H7 (cell line): Measurements from ENCODE around the gene TMEM52. TPM values are rescaled to one million over a fixed set of nuclear protein-coding genes. Genes with fewer than 3 reads are reported as not detected.
A peak's percentile ranks its signal among the peaks of the same experiment; 100 is the strongest.

ENCODE experiments used
- DNase-seq: peaks from one replicate; pipeline ENCODE4 v3.0.0; 2012
- H3K27me3 ChIP-seq: 2 replicates; pipeline ENCODE4 v1.6.0; 2011; ENCODE audit warnings: mild to moderate bottlenecking, low read length; ENCODE audit not compliant: control insufficient read depth, insufficient read depth
- H3K36me3 ChIP-seq: replicated peaks from 2 replicates; pipeline ENCODE4 v1.5.1; 2011; ENCODE audit warnings: low read length; ENCODE audit not compliant: control insufficient read depth, insufficient read depth
- H3K4me3 ChIP-seq: 2 replicates; pipeline ENCODE4 v1.5.1; 2011; ENCODE audit warnings: low read depth, mild to moderate bottlenecking, control low read depth, low read length, moderate library complexity; ENCODE audit not compliant: insufficient read depth
- total RNA-seq: library from RNA; depleted of rRNA; stranded (reverse); fragments of >200 nt; shearing (Covaris generic); gene quantifications from 2 replicates; pipeline ENCODE4 v1.2.3, GENCODE V29; 2014

TMEM52 gene
- total RNA-seq, 1 experiment from 2014 or later = 24.1 TPM

DNA sequence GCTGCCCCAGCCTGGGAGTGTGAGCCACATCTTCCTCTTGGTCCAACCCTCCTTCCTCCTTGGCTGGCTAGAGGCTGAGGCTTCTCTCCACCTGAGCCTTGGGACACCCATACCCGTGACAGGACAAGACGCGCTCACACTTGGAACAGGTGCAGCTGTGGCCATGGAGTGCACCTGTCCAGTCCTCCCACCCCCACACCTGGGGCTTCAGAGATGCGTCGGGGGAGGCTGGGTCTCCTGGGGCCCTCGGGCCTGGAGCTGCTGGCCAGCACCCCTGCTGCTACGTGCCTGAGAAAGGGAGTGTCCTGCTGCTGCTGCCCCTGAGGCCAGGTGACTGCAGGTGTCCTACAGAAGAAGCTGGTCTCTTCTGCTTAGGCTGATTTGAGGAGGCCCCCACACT, 37.0 kb upstream of the TMEM52 start:
- DNase-seq = no peak
- H3K4me3 ChIP-seq = no peak overlapping the region
- no peaks in the 10 kb centered on the region for H3K36me3 ChIP-seq
- no peaks in the 10 kb centered on the region; the same call in 1 of the 2 replicates for H3K27me3 ChIP-seq

GRCh38 chr1:1955621-1956094, 36.6 kb upstream of the TMEM52 start:
- no peak overlapping the region for H3K4me3 ChIP-seq
- H3K27me3 ChIP-seq = no peaks in the 10 kb centered on the region; the same call in 1 of the 2 replicates
- no peaks in the 10 kb centered on the region for H3K36me3 ChIP-seq
- DNase-seq = peak; percentile 62

GRCh38 chr1:1954831-1955441, 35.9 kb upstream of the TMEM52 start:
- DNase-seq = peak; percentile 84
- Histone ChIP-seq H3K27me3 (no peaks in the 10 kb centered on the region), H3K4me3 (no peak overlapping the region), H3K36me3 (no peaks in the 10 kb centered on the region)

- H3K36me3 ChIP-seq = no peaks in the 10 kb centered on the region
- H3K27me3 ChIP-seq = no peaks in the 10 kb centered on the region
- DNase-seq = peak; percentile 31
These were observed 34.9 kb upstream of the TMEM52 start for GRCh38 chr1:1954015-1954414.

DNA sequence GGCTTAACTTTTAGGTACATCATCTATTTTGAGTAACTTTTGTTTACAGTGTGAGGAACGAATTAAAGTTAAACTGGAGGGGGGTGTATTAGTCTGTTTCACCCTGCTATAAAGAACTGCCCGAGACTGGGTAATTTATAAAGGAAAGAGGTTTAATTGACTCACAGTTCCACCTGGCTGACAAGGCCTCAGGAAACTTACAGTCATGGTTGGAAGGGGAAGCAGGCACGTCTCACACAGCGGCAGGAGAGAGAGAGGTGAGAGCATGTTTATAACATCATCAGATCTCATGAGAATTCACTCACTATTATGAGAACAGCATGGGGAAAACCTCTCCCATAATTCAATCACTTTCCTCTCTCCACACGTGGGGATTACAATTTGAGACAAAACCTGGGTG, 31.9 kb upstream of the TMEM52 start:
- Histone ChIP-seq H3K36me3 (no peaks in the 10 kb centered on the region), H3K27me3 (no peaks in the 10 kb centered on the region), H3K4me3 (no peak overlapping the region)
- no peak for DNase-seq

More at GRCh38 chr1:1954015-1954414, 34.9 kb upstream of the TMEM52 start:
- H3K4me3 ChIP-seq = no peak overlapping the region

- H3K4me3 ChIP-seq = no peak overlapping the region
- DNase-seq = no peak
- H3K27me3 ChIP-seq = no peaks in the 10 kb centered on the region
- no peaks in the 10 kb centered on the region for H3K36me3 ChIP-seq
These were observed 29.7 kb upstream of the TMEM52 start for GRCh38 chr1:1948783-1949182.

DNA sequence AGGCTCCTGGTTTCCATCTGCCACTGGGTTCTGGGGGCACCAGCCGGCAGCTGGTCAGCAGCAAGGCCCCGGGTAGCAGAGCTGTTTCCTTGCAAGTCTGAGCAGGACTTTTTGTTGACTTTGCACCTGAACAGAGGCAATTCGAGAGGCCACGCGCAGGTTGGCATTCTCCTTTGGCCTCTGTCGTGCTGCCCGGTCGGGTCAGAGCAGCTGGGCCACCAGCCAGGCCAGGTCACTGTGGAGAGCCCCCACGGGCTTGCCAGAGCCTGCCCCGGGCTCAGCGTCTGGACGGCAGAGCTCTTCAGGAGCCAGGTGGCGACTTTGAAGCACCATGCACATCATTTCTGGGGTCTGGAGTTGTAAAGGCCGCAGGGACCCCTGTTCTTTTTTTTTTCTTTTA, 28.4 kb upstream of the TMEM52 start:
- H3K27me3 ChIP-seq = no peaks in the 10 kb centered on the region
- no peak overlapping the region for H3K4me3 ChIP-seq
- no peaks in the 10 kb centered on the region for H3K36me3 ChIP-seq
- DNase-seq = peak; percentile 37

DNA sequence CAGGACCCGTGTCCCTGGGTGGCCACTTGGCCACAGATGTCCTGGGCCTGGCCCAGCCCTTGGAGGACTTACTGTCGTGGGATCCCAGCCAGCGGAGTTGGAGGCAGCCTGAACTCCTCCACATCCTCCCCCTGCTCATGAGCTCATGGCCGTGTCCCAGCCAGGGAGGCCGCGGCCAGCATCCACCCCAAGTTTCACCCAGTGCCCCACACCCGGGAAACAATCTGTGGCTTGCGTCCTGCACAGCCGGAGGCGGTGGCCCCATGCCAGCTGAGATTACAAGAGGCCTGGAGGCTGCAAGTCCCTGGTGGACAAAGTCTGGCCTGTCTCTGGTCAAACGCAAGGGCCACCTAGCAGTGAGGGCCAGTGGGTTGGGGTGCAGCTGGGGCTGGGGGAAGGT, 27.5 kb upstream of the TMEM52 start:
- H3K36me3 ChIP-seq = no peaks in the 10 kb centered on the region
- DNase-seq = no peak
- H3K27me3 ChIP-seq = no peaks in the 10 kb centered on the region
- H3K4me3 ChIP-seq = no peak overlapping the region

GRCh38 chr1:1945782-1946393, 26.8 kb upstream of the TMEM52 start:
- no peak overlapping the region for H3K4me3 ChIP-seq
- no peaks in the 10 kb centered on the region for H3K36me3 ChIP-seq
- DNase-seq = no peak
- no peaks in the 10 kb centered on the region for H3K27me3 ChIP-seq

GRCh38 chr1:1943834-1944570, 24.9 kb upstream of the TMEM52 start:
- H3K36me3 ChIP-seq = no peaks in the 10 kb centered on the region
- no peak overlapping the region for H3K4me3 ChIP-seq
- no peaks in the 10 kb centered on the region for H3K27me3 ChIP-seq
- peak; percentile 95 for DNase-seq

DNA sequence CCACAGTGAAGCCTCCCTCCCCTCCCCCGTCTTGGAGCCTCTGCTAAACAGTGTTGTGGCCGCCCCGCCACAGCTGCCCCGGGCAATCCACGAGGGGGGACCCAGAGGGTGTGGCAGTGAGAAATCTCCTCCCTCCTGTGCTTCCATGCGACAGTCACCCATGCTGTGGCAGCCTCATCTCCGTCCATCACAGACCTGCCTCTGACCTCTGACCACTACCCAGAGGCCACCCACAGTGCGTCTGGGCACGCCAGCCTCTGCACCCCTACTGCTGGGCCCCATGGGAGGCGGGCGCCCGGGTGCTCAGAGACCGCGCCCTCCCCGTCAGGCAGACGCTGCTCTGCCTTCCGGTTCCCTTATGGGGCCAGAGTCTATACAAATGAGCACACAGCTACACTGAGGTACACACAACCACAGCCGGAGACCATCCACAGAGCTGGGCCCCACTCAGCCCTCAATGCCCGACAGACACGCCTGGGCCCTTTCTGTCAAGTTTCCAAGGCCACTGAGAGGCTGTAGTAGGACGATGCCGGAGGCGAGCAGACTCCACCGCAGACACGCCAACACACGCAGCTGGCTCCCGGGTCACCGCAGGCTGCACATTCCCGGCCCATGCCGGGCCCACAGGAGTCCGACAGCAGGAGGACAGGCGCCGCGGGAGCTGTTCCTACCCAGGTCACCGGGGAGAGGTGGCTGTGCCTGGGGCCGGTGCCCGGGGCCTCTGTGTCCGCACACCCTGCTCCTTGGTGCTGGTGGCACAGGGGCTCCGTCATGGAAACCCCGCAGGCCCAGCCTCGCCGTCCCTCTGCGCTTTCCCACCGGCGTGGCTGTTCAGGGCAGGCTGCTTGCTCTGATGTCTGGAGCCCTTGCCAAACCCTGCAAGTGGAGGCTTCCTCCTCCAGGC, 23.9 kb upstream of the TMEM52 start:
- Histone ChIP-seq H3K27me3 (no peaks in the 10 kb centered on the region), H3K36me3 (no peaks in the 10 kb centered on the region)
- no peak for DNase-seq

DNA sequence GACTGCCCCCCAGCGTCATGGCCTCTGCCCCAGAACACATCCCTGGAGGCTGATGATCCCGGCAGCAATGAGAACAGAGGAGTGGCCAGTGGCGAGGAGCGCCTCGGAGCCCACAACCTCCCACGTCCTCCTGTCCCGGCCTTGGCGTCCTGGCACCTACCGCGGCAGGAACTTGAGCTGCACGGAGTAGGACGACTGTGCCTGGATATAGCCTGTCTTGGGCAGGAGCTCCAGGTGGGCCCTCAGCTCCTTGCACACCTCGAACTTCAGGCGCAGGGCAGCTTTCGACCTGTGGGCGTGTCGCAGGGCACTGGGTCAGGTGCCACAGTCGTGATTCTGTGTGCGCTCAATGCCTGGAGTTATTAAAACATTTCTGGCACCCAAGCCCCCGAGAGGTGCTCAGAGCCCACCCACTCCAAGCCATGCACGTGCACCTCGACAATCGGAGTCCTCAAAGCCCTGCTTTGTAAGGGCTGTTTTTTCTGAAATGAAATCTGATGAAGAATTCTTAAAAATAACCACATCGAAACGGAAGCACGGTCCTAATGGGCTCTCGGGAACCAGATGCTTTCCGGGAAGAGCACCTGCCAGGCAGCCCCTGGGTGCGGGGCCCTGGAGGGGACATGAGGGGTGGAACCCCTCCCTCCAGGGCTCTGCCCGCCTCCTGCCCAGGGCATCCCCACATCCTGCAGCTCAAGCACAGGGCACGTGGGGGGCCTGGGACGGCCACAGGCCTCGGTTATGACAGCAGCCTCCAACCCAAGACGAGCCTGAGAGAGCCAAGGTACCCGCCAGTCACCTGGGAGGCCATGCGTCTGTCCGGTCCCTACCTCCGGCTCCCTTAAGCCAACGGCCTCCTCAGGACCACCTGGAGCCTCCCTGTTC, 23.0 kb upstream of the TMEM52 start:
- H3K27me3 ChIP-seq = no peaks in the 10 kb centered on the region
- H3K4me3 ChIP-seq = no peak overlapping the region
- no peaks in the 10 kb centered on the region for H3K36me3 ChIP-seq
- no peak for DNase-seq

More for the DNA sequence above, 23.9 kb upstream of the TMEM52 start:
- no peak overlapping the region for H3K4me3 ChIP-seq

- Histone ChIP-seq H3K36me3 (no peaks in the 10 kb centered on the region), H3K4me3 (no peak overlapping the region), H3K27me3 (no peaks in the 10 kb centered on the region)
- DNase-seq = no peak
These were observed 22.2 kb upstream of the TMEM52 start for GRCh38 chr1:1941211-1941841.
